ENCODE data around the gene ZBTB18.
A peak's percentile ranks its signal among the peaks of the same experiment; 100 is the strongest.
"Not testable (repeated sequence)": the region's sequence is repeated elsewhere in the genome, so short reads cannot be mapped to it uniquely, and the experiment has no call there.

Gene ZBTB18

DNA sequence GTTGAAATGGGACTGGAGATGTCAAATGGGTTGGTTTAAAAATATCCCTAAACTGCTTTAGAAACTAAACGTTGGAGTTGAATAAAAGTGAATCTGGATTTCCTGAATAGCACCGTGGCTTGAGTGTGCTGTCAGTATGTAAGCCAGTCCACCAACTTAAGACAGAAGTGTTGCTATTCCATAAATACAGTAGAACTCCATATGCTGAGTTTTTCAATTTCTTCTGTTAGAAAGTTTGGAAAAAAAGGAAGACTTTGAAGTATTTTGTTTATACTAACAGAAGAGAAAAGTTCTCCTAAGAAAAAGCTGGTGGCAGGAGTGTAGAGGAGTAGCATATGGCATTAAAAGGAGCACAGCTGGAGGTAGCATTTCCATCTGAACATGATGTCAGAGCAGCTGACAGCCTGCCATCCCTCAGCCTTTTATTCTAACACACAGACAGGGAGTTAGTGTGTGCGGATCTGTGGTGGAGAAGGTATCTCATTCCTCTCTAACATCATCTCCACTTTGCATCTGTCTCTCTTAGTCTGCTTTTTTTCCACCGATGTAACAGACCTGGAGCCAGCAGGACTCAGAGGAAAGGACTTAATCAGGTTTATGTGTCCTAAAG lies at the start of gene ZBTB18:
TSS of gene ZBTB18 (plus strand) at position 449 of the 610 bp plus-strand sequence. CDS start at position 598, 149 bp downstream.
- DNase-seq (ENCODE audit: low read depth in 4 of 4, low spot score in 1 of 4): no peak

DNA sequence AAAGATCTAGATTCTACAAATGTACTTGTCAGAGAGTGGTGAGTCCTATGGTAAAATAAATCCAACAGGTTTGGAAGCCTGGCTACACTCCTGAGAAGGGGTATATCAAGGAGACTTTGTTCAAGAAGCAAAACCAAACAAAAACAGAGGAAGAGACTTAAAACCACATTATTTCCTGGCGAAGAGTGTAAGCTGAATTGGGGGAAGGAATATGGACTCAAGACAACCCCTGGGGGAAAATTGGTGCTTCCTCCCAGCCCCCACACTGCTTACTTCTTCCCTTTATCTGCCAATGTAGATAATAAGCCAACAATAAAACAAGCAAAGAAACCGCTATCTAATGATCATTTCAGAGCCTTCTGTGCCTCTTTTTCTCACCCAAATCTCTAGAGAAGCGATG lies 48.4 kb upstream of the ZBTB18 start:
- DNase-seq (ENCODE audit: low read depth in 4 of 4, low spot score in 1 of 4): no peak

GRCh38 chr1:244005455-244005854 lies 45.6 kb upstream of the ZBTB18 start:
- no peak for DNase-seq (ENCODE audit: low read depth in 4 of 4, low spot score in 1 of 4)

GRCh38 chr1:244006381-244006901 lies 44.6 kb upstream of the ZBTB18 start:
- no peak for DNase-seq (ENCODE audit: low read depth in 4 of 4, low spot score in 1 of 4)

GRCh38 chr1:244006961-244007360 lies 44.1 kb upstream of the ZBTB18 start:
- DNase-seq (ENCODE audit: low read depth in 4 of 4, low spot score in 1 of 4): no peak

DNA sequence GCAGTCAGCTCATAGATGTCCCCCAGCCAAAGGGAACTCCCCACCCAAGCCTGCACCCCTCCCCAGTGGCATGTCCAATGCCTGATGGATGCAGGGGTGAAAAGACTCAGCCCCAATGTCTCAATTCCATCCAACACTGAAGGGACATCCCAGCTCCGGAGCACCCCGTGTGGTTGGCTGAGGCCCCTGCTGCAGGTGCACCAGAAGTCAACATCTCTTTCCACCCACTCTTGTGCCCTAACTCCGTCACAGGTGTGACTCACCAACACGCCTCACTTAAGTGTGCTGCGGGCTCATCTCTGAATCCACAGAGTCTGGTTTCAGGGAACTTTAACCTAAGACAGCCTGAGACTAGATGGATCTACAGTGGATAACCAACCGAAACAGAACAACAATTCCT lies 40.9 kb upstream of the ZBTB18 start:
- peak in 2 of 4 experiments; percentile 20 to 27 for DNase-seq (ENCODE audit: low read depth in 4 of 4, low spot score in 1 of 4)

DNA sequence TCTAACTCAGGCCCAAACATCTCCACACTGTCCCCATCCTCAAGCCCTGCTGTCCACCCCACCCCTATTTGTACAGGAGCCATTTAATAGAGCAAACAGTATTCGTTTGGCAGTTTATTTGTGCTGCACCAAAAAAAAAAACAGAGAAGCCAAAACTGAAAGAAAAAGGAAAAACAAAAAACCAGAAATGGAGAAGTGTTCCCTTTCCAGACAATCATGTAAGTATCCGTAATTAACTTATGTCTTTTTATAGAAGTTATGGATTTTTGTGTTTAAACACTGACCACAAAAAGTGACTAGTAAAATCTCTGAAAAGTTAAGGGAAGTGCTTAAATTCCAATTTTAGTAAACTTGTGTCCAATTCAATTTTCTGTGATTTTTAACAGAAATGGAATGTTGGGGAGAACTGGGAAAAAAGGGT lies 40.4 kb upstream of the ZBTB18 start:
- DNase-seq (ENCODE audit: low read depth in 4 of 4, low spot score in 1 of 4): no peak

- no peak for DNase-seq (ENCODE audit: low read depth in 4 of 4, low spot score in 1 of 4)
Observed at GRCh38 chr1:244011271-244011670, 39.8 kb upstream of the ZBTB18 start.

GRCh38 chr1:244011786-244012185 lies 39.3 kb upstream of the ZBTB18 start:
- no peak for DNase-seq (ENCODE audit: low read depth in 4 of 4, low spot score in 1 of 4)

GRCh38 chr1:244012202-244012601 lies 38.9 kb upstream of the ZBTB18 start:
- no peak for DNase-seq (ENCODE audit: low read depth in 4 of 4, low spot score in 1 of 4)

DNA sequence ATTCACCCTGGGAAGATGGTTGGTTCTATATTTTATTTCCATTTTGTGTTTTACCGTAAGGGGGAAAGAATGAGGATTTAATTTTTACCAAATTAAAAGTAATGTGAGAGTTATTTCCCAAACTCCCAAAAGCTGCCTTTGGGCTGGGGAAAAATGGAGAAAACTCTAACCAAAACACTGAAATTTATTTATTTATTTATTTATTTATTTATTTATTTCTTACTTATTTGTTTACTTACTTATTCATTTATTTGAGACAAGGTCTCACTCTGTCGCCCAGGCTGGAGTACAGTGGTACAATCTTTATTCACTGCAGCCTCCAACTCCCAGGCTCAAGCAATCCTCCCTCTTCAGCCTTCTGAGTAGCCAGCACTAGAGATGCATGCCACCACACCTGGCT lies 38.0 kb upstream of the ZBTB18 start:
- no peak for DNase-seq (ENCODE audit: low read depth in 4 of 4, low spot score in 1 of 4)

GRCh38 chr1:244014862-244015261 lies 36.2 kb upstream of the ZBTB18 start:
- DNase-seq (ENCODE audit: low read depth in 4 of 4, low spot score in 1 of 4): not testable (repeated sequence)

- DNase-seq (ENCODE audit: low read depth in 4 of 4, low spot score in 1 of 4): no peak
Observed at GRCh38 chr1:244019982-244020485, 31.0 kb upstream of the ZBTB18 start.

DNA sequence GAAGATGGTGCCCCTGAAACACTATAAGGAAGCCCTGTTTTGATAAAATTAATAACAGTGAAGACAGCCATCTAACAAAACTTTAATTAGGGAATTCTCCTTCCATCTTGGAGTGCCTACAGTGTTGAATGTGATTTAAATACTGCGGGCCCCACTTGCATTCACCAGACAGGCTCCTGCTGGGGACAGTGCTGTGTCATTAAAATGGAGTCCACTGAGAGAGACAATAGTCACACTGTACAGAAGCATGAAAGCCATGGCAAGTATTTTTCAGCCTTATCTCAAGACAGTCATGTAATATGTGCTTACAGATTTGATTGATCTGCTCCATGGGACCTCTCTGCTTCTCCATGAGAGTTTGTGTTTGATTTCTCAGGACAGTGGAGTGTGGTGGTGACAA lies 29.7 kb upstream of the ZBTB18 start:
- no peak for DNase-seq (ENCODE audit: low read depth in 4 of 4, low spot score in 1 of 4)

- DNase-seq (ENCODE audit: low read depth in 4 of 4, low spot score in 1 of 4): no peak
Observed at GRCh38 chr1:244022311-244022710, 28.8 kb upstream of the ZBTB18 start.

DNA sequence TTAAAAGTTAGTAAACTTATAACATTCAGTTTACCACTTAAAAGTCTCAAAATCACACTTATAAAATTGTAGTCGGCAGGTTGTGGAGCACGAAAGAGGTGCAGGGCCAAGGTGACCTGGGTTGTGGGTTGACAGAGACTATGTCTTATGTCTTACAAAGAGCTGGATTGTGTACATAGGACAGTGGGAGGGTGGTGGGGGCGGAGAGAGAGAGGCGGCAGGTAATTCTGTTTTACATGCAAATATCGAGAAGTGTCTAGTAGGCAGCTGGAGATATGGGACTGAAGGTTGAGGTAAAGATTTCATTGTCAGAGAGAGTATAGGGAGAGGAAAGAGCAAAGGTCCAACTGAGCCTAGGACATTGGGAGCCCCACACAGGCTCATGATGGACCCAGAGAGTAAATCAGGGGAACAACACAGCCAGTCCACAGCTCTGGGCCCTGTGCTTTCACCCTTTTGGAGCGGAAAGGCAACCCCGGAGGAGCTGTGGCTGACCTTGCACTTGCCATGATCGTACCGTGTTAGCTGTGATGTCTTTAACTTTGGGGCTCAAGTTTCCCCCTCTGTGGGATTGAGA lies 28.1 kb upstream of the ZBTB18 start:
- DNase-seq (ENCODE audit: low read depth in 4 of 4, low spot score in 1 of 4): no peak

GRCh38 chr1:244027491-244028145 lies 23.5 kb upstream of the ZBTB18 start:
- DNase-seq (ENCODE audit: low read depth in 4 of 4, low spot score in 1 of 4): no peak

GRCh38 chr1:244028701-244029100 lies 22.4 kb upstream of the ZBTB18 start:
- no peak for DNase-seq (ENCODE audit: low read depth in 4 of 4, low spot score in 1 of 4)

DNA sequence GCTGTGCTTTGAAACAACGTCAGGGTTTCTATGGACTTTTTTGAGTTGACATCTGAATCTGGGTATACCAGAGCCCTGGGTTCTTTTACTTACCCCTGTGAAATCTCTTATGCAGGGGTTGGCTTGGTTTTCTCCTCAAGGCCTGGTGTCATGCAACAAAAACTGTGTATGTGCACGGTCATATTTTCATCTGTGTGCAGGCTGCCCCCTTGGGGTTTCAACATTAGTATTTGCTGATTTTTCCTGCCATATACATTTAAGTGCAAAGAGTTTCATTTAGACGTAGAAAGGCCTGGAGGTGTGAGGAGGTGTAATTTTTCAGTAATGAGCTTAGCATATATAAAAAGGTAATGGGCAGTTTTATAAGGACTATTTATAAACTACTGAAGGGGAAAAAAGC lies 22.0 kb upstream of the ZBTB18 start:
- DNase-seq (ENCODE audit: low read depth in 4 of 4, low spot score in 1 of 4): no peak

GRCh38 chr1:244030481-244031040 lies 20.5 kb upstream of the ZBTB18 start:
- no peak for DNase-seq (ENCODE audit: low read depth in 4 of 4, low spot score in 1 of 4)

- DNase-seq (ENCODE audit: low read depth in 4 of 4, low spot score in 1 of 4): no peak
Observed at GRCh38 chr1:244035358-244035757, 15.7 kb upstream of the ZBTB18 start.

GRCh38 chr1:244037252-244037651 lies 13.8 kb upstream of the ZBTB18 start:
- DNase-seq (ENCODE audit: low read depth in 4 of 4, low spot score in 1 of 4): no peak

Measured in stimulated activated CD4-positive, alpha-beta T cell treated with anti-CD3 and anti-CD28 coated beads, Interleukin-1b, Interleukin-23, amount 100 ng/mL, for 24 hours (primary cell).